Activated naive CD8-positive, alpha-beta T cell treated with anti-CD3 and anti-CD28 coated beads, Interleukin-2, amount 10 ng/mL, durations not matched to agents 7 days and 5 days (primary cell): ENCODE data around the gene MICU1. TPM values are rescaled to one million over a fixed set of nuclear protein-coding genes. Genes with fewer than 3 reads are reported as not detected.

Source experiments
- ATAC-seq: fragments of 150-1000 bp; cut with Tn5 transposase; one replicate; pipeline ENCODE4 v1.10.0; 2021; ENCODE audit warnings: low read depth, moderate library complexity
- POLR2A ChIA-PET: fragments of 350-600 bp; sonication (Branson Sonifier 250); formaldehyde crosslinking; loops from one replicate; lab custom pipeline; 2021; ENCODE audit warnings: antibody characterized with exemption; lab: Charles Lee
- DNase-seq: peaks from one replicate; pipeline ENCODE4 v3.0.0; 2021
- H3K27ac Mint-ChIP-seq: one replicate; pipeline ENCODE4 v1.8.0; 2022; ENCODE audit warnings: mild to moderate bottlenecking, mixed read lengths
- H3K27me3 Mint-ChIP-seq: one replicate; pipeline ENCODE4 v1.8.0; 2022; ENCODE audit warnings: mild to moderate bottlenecking, moderate library complexity, mixed read lengths
- H3K36me3 Mint-ChIP-seq: one replicate; pipeline ENCODE4 v1.8.0; 2021; ENCODE audit warnings: mild to moderate bottlenecking, mixed read lengths
- H3K4me1 Mint-ChIP-seq: one replicate; pipeline ENCODE4 v1.8.0; 2021; ENCODE audit warnings: mixed read lengths
- H3K4me3 Mint-ChIP-seq: one replicate; pipeline ENCODE4 v1.8.0; 2022; ENCODE audit warnings: mild to moderate bottlenecking, moderate library complexity, mixed read lengths
- H3K9me3 Mint-ChIP-seq: one replicate; pipeline ENCODE4 v1.8.0; 2021; ENCODE audit warnings: mixed read lengths
- total RNA-seq, 2 experiments: library from RNA; stranded (reverse); gene quantifications; one replicate each; pipeline ENCODE4 v1.2.3, GENCODE V29; 2021

The MICU1 gene
- total RNA-seq, 2 experiments from 2014 or later = 24.6 to 30.0 TPM

- ATAC-seq (no peak), DNase-seq (no peak)
- H3K27ac Mint-ChIP-seq = peak overlapping the region; percentile 99
- H3K4me1 Mint-ChIP-seq = peaks cover 57% of the 10 kb centered on the region
- H3K4me3 Mint-ChIP-seq = peak overlapping the region; percentile 50
- no peaks in the 10 kb centered on the region for H3K9me3 Mint-ChIP-seq
- peaks cover 12% of the 10 kb centered on the region for H3K36me3 Mint-ChIP-seq
- no peaks in the 10 kb centered on the region for H3K27me3 Mint-ChIP-seq
- POLR2A ChIA-PET = interaction anchor here (32.2 to 53.3 kb wide), 2 partner anchors 1 to 26 kb away, joined by 1812 read pairs; partner anchors contain the start of gene DDIT4
Observed at GRCh38 chr10:72323771-72324191, 302.1 kb downstream of the MICU1 start.

DNA sequence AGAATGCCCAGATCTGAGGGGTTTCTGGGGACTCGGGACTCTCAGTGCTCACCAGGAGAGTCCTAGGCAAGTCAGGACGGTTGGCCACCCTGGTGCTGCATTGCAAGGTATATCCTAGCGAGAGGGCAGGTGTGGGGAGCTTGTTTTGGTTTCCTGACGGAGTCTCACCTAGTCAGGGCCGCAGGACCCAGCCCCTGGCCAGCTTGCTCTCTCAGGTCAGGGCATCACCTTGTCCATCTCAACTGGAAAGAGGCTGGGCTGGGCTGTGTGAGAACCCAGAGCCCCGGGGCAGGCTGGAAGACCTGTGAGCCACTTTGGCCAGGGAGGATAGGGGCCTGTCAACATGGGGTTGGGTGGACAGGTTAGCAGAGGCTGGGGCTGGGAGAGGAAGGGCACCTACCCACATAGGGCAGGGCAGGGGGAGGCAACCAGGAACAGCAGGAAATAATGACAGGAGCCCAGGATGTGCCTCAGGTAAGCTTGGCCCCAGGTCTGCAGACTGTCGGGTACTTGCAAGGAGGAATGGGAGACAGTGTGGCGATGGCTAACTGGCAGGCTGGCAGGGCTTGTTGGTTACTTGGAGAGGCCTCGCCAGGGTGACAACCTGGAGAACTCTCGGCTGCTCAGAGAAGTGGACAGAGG, 302.6 kb downstream of the MICU1 start:
- Mint-ChIP-seq H3K27me3 (no peaks in the 10 kb centered on the region), H3K4me3 (peak overlapping the region; percentile 59), H3K36me3 (peaks cover 12% of the 10 kb centered on the region), H3K4me1 (peaks cover 58% of the 10 kb centered on the region), H3K27ac (peak overlapping the region; percentile 99), H3K9me3 (no peaks in the 10 kb centered on the region)
- POLR2A ChIA-PET = interaction anchor here (0.6 to 53.3 kb wide), 7 partner anchors 0 to 426 kb away, joined by 3 to 1812 read pairs (median 3); partner anchors contain the start of gene DDIT4
- no peak for ATAC-seq
- DNase-seq = no peak

- DNase-seq = peak; percentile 64
- H3K4me1 Mint-ChIP-seq = peaks cover 56% of the 10 kb centered on the region
- POLR2A ChIA-PET = interaction anchor here (0.8 to 53.3 kb wide), 8 partner anchors 1 to 75 kb away, joined by 3 to 1812 read pairs (median 22); partner anchors contain the start of gene DDIT4
- H3K27ac Mint-ChIP-seq = peak overlapping the region; percentile 99
- no peaks in the 10 kb centered on the region for H3K27me3 Mint-ChIP-seq
- H3K9me3 Mint-ChIP-seq = no peaks in the 10 kb centered on the region
- peaks cover 9% of the 10 kb centered on the region for H3K36me3 Mint-ChIP-seq
- H3K4me3 Mint-ChIP-seq = peak overlapping the region; percentile 59
- peak; percentile 19 for ATAC-seq
Observed at GRCh38 chr10:72322280-72323058, 303.4 kb downstream of the MICU1 start.

DNA sequence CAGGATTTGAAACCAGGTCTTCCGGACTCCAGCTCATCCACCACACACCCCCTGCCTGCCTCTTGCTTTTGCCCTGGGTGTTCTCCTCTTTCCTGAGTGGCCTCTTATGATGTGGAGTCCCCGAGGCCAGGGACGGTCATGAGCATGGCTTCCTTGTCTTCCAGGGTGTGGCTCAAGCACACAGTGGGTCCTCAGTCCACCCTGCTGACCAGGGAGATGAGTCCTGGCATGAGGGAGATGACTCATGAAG, 303.9 kb downstream of the MICU1 start:
- DNase-seq = no peak
- ATAC-seq = no peak
- Mint-ChIP-seq H3K36me3 (peaks cover 10% of the 10 kb centered on the region), H3K9me3 (no peaks in the 10 kb centered on the region), H3K27me3 (no peaks in the 10 kb centered on the region), H3K4me3 (peak overlapping the region; percentile 59), H3K27ac (peak overlapping the region; percentile 99), H3K4me1 (peaks cover 60% of the 10 kb centered on the region)
- POLR2A ChIA-PET = interaction anchor here (1.0 to 53.3 kb wide), 5 partner anchors 1 to 74 kb away, joined by 5 to 1812 read pairs (median 43); partner anchors contain the start of gene DDIT4

- Mint-ChIP-seq H3K9me3 (no peaks in the 10 kb centered on the region), H3K27ac (peak overlapping the region; percentile 99), H3K4me1 (peaks cover 60% of the 10 kb centered on the region), H3K36me3 (peaks cover 5% of the 10 kb centered on the region), H3K27me3 (no peaks in the 10 kb centered on the region), H3K4me3 (peak overlapping the region; percentile 82)
- DNase-seq (no peak), ATAC-seq (no peak)
- POLR2A ChIA-PET = interaction anchor here (0.5 to 53.3 kb wide), 10 partner anchors 2 to 627 kb away, joined by 3 to 1812 read pairs (median 11); partner anchors contain the start of genes ANAPC16, ASCC1, DDIT4 and SPOCK2
Observed at GRCh38 chr10:72321248-72322029, 304.4 kb downstream of the MICU1 start.

- Mint-ChIP-seq H3K9me3 (no peaks in the 10 kb centered on the region), H3K27ac (peak overlapping the region; percentile 99), H3K27me3 (no peaks in the 10 kb centered on the region), H3K4me1 (peaks cover 65% of the 10 kb centered on the region), H3K36me3 (peaks cover 8% of the 10 kb centered on the region), H3K4me3 (peak overlapping the region; percentile 82)
- ATAC-seq (peak; percentile 32), DNase-seq (peak; percentile 71)
- POLR2A ChIA-PET = interaction anchor here (0.5 to 53.3 kb wide), 11 partner anchors 2 to 627 kb away, joined by 3 to 1812 read pairs (median 7); partner anchors contain the start of genes ANAPC16, ASCC1, DDIT4 and SPOCK2
Observed at GRCh38 chr10:72320676-72321247, 305.1 kb downstream of the MICU1 start.

DNA sequence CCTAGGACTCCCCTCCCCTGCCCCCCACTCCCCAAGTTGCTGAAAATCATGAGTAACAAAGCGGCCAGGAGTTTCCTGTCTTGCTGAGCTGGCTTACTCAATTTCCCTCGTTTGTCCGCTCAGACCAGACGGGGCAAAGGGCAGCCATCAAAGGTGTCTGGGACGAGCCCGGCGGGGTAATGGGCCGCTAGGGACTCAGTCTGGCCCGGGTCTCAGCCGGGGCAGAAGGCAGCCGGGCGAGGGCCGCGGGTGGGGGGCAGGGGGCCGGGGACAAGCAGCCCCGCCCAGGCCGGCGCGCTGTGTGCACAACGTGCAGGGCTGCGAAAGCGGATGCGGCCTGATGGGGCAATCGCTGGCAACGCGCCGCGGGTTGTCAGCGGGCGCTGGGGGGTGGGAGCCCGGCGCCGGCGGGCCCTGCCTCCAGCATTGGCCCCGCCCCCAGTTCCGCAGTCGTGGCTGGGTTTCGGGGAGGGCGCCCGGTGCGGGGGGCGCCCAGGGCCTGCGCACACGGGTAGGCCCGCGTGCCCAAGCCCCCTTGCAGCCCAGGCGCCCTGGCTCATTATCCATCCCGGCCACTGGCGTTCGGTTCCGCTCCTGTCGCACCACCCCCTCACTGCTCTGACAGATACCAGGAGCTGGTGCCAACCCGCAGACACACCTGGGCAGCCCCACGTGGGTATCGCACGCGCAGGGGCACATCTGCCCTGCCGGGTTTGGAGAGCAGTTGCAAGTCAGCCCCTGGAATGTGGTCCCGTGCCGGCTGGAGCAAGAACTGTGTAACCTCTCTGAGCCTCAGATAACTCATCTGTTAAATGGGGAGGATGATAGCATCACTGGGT, 306.2 kb downstream of the MICU1 start:
- peak overlapping the region; percentile 99 for H3K27ac Mint-ChIP-seq
- POLR2A ChIA-PET = interaction anchor here (0.6 to 53.3 kb wide), 12 partner anchors 4 to 783 kb away, joined by 3 to 1812 read pairs (median 8); partner anchors contain the start of genes ANAPC16, ASCC1, DDIT4 and SPOCK2
- H3K27me3 Mint-ChIP-seq = no peaks in the 10 kb centered on the region
- H3K4me1 Mint-ChIP-seq = peaks cover 69% of the 10 kb centered on the region
- DNase-seq (peak; percentile 94), ATAC-seq (peak; percentile 72)
- peak overlapping the region; percentile 84 for H3K4me3 Mint-ChIP-seq
- H3K9me3 Mint-ChIP-seq = no peaks in the 10 kb centered on the region
- H3K36me3 Mint-ChIP-seq = peaks cover 5% of the 10 kb centered on the region

DNA sequence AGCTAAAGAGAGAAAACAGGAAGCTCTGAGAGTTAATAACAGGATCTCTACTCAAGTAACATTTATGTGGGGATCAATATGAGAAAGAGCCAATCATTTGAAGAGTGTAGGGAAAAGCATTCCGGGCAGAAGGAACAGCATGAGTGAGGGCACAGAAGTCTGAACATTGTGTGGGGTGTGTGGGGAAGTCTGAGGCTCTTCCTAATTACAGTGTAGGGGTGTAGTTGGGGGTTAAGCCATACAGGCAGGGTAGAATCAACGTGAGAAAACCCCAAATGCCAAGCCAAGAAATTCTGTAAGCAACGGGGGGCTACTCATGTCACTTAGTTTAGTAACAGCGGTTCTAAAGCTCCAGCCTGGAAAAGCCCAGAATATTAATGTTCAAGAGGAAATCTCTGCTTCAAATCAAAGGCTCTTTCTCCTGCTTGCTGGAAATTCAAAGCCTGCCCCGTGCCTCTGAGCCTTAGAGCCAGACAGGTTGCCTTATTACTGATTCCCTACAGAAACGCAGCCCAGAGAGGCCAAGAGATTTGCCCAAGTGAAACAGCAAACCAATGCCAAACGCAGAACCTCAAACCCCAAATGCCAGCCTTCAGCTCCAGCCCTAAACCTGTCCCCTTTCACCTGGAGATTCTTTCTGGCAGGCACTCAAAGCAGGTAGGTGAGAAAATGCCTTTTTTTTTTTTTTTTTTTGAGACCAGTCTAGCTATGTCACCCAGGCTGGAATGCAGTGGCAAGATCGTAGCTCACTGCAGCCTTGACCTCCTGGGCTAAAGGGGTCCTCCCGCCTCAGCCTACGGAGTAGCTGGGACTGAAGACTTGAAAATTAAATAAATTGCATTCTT, 307.2 kb downstream of the MICU1 start:
- peak overlapping the region; percentile 94 for H3K27ac Mint-ChIP-seq
- ATAC-seq (no peak), DNase-seq (no peak)
- peak overlapping the region; percentile 84 for H3K4me3 Mint-ChIP-seq
- H3K36me3 Mint-ChIP-seq = peaks cover 5% of the 10 kb centered on the region
- POLR2A ChIA-PET = interaction anchor here (0.6 to 53.3 kb wide), 9 partner anchors 5 to 730 kb away, joined by 3 to 1812 read pairs (median 10); partner anchors contain the start of genes ANAPC16, ASCC1 and DDIT4
- no peaks in the 10 kb centered on the region for H3K27me3 Mint-ChIP-seq
- peaks cover 62% of the 10 kb centered on the region for H3K4me1 Mint-ChIP-seq
- H3K9me3 Mint-ChIP-seq = no peaks in the 10 kb centered on the region

Other genes with a start within 250 kb of the MICU1 start
- gene MCU, start 66.1 kb upstream of the MICU1 start, total RNA-seq = 10 to 100 TPM; 12.2 to 14.3 TPM